Fibroblast of mammary gland (primary cell): Measurements from ENCODE around the gene PRKAR1A.
A peak's percentile ranks its signal among the peaks of the same experiment; 100 is the strongest.

ENCODE experiments used
- DNase-seq: peaks from one replicate; pipeline ENCODE4 v3.0.0-alpha.2; 2010; ENCODE audit warnings: low read depth
- H3K4me3 ChIP-seq: 2 replicates; pipeline ENCODE4 v1.5.1; 2011; ENCODE audit warnings: low read depth, mild to moderate bottlenecking, low read length, moderate library complexity; ENCODE audit not compliant: control insufficient read depth
- CTCF ChIP-seq: conservative IDR thresholded peaks from 2 replicates; pipeline ENCODE4 v1.5.1; 2011; ENCODE audit warnings: low read depth, low read length, inconsistent platforms; ENCODE audit not compliant: control insufficient read depth, insufficient read depth

Gene PRKAR1A

GRCh38 chr17:68591583-68591982 is 79.4 kb downstream of the PRKAR1A start:
- TF ChIP-seq CTCF: no peak
- DNase-seq: no peak
- H3K4me3 ChIP-seq: no peak overlapping the region

DNA sequence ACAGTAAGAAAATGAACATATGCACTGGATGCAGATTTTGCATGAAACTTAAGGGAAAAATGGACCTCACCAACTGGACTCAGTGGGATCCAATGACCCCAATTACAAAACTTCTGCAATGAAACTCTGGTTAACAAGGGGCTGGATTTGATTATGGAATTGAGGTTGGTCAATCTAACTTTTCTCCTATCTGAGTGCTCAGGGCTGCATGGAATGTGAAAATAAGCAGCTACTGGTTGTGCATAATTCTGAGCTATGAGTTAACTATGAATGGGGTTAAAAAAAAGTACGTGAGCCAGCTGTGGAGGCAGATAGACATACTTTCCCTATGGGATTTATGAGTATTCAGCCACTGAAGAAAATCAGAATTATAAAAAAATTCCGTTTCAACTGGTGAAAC is 79.8 kb downstream of the PRKAR1A start:
- no peak overlapping the region for H3K4me3 ChIP-seq
- DNase-seq: peak; percentile 68
- no peak for TF ChIP-seq CTCF

GRCh38 chr17:68592682-68593641 is 80.7 kb downstream of the PRKAR1A start:
- no peak overlapping the region for H3K4me3 ChIP-seq
- no peak for TF ChIP-seq CTCF
- peak; percentile 66 for DNase-seq

GRCh38 chr17:68594552-68594951 is 82.3 kb downstream of the PRKAR1A start:
- TF ChIP-seq CTCF: no peak
- H3K4me3 ChIP-seq: no peak overlapping the region
- no peak for DNase-seq

- no peak for TF ChIP-seq CTCF
- H3K4me3 ChIP-seq: no peak overlapping the region
- peak; percentile 54 for DNase-seq
Measured at GRCh38 chr17:68595496-68595895, 83.3 kb downstream of the PRKAR1A start.

DNA sequence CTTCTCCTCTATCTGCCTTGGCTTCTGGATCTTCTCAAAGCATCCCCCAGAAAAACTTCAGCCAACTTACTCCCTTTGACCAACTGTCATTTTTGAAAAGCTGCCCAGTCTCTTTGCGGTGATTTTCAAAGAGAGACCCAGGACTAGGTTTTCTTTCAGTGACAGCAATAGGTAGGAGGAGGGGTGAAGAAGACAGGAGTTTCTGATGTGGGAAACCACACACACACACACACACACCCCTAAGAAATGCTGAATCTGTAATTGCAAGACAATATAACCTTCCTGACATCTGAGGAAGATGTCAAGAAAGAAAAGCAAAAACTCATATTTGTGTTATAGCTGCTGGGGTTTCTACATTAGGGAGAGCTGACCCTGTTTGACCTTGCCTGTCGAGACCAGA is 83.8 kb downstream of the PRKAR1A start:
- TF ChIP-seq CTCF: no peak
- no peak overlapping the region for H3K4me3 ChIP-seq
- no peak for DNase-seq
